H1 (cell line): ENCODE results near the gene CLDN15. TPM values are rescaled to one million over a fixed set of nuclear protein-coding genes. Genes with fewer than 3 reads are reported as not detected.

Experiments
- CTCF ChIA-PET: fragments of 300-600 bp; sonication (Branson Sonifier 250); formaldehyde crosslinking; loops from one replicate; lab custom pipeline; 2021; ENCODE audit not compliant: partially characterized antibody; lab: Charles Lee
- POLR2A ChIA-PET: fragments of 300-600 bp; sonication (Branson Sonifier 250); formaldehyde crosslinking; loops from one replicate; lab custom pipeline; 2021; ENCODE audit warnings: inconsistent platforms; ENCODE audit not compliant: partially characterized antibody; lab: Charles Lee
- DNase-seq, 2 experiments: peaks; one replicate each; pipeline versions ENCODE4 v3.0.0 to v3.0.0-alpha.2; 2010 to 2022; ENCODE audit warnings: low spot score in 2 of 2, low read depth in 1 of 2, mixed read lengths in 1 of 2
- FAIRE-seq: peaks from 2 replicates; lab custom pipeline; 2011; peaks lifted over from hg19 to GRCh38; lab: Jason Lieb, UNC
- H2AFZ ChIP-seq: 2 replicates; pipeline ENCODE4 v1.8.1; 2012; ENCODE audit warnings: low read length, inconsistent platforms
- H2AK5ac ChIP-seq: 2 replicates; pipeline ENCODE4 v1.6.1; 2013; ENCODE audit warnings: low read depth, low read length
- H2BK120ac ChIP-seq: replicated peaks from 2 replicates; pipeline ENCODE3; 2013; ENCODE audit warnings: low read depth, low read length, inconsistent platforms
- H2BK12ac ChIP-seq: 2 replicates; pipeline ENCODE4 v1.6.1; 2013; ENCODE audit warnings: low read depth, low read length
- H2BK15ac ChIP-seq: 2 replicates; pipeline ENCODE4 v1.6.1; 2013; ENCODE audit warnings: low read length
- H2BK20ac ChIP-seq: 2 replicates; pipeline ENCODE4 v1.6.1; 2013; ENCODE audit warnings: low read length
- H2BK5ac ChIP-seq: 2 replicates; pipeline ENCODE4 v1.6.1; 2013; ENCODE audit warnings: low read depth, low read length
- H3K14ac ChIP-seq: 2 replicates; pipeline ENCODE4 v1.6.1; 2013; ENCODE audit warnings: inconsistent platforms; ENCODE audit not compliant: insufficient read length
- H3K18ac ChIP-seq: 2 replicates; pipeline ENCODE4 v1.6.1; 2013; ENCODE audit warnings: low read length; ENCODE audit errors: extremely low read depth
- H3K23ac ChIP-seq: 2 replicates; pipeline ENCODE4 v1.6.1; 2013; ENCODE audit warnings: inconsistent platforms; ENCODE audit not compliant: insufficient read length
- H3K23me2 ChIP-seq: 2 replicates; pipeline ENCODE4 v1.6.1; 2013; ENCODE audit warnings: low read depth, low read length
- H3K27ac ChIP-seq: 2 replicates; pipeline ENCODE4 v1.6.1; 2011; ENCODE audit warnings: low read depth, low read length, inconsistent platforms
- H3K27me3 ChIP-seq, 4 experiments: replicated peaks in 1 of 4; 1 replicate in 1 of 4; 2 replicates in 3 of 4; pipeline versions ENCODE4 v1.6.1 to v1.8.1; 2011 to 2013; ENCODE audit warnings: low read length in 3 of 4, mild to moderate bottlenecking in 3 of 4, inconsistent platforms in 2 of 4, mixed read lengths in 2 of 4, moderate library complexity in 1 of 4; ENCODE audit not compliant: control insufficient read depth in 3 of 4, insufficient read depth in 3 of 4; ENCODE audit errors: extremely low read depth in 1 of 4
- H3K36me3 ChIP-seq, 4 experiments: 2 replicates each; pipeline versions ENCODE4 v1.6.1 to v1.8.1; 2011 to 2013; ENCODE audit warnings: mild to moderate bottlenecking in 4 of 4, low read length in 3 of 4, moderate library complexity in 2 of 4, control low read depth in 1 of 4, inconsistent platforms in 1 of 4; ENCODE audit not compliant: insufficient read depth in 4 of 4, control insufficient read depth in 2 of 4
- H3K4ac ChIP-seq: replicated peaks from 2 replicates; pipeline ENCODE3; 2013; ENCODE audit warnings: low read length, low read depth, mixed read lengths, inconsistent platforms; ENCODE audit not compliant: insufficient read length
- H3K4me1 ChIP-seq, 4 experiments: replicated peaks in 1 of 4; 1 replicate in 1 of 4; 2 replicates in 3 of 4; pipeline versions ENCODE4 v1.6.1 to v1.8.1; 2011 to 2013; ENCODE audit warnings: low read length in 3 of 4, inconsistent platforms in 2 of 4, mixed read lengths in 1 of 4; ENCODE audit not compliant: insufficient read depth in 4 of 4, control insufficient read depth in 3 of 4
- H3K4me2 ChIP-seq, 2 experiments: 2 replicates each; pipeline versions ENCODE4 v1.6.1 to v1.8.1; 2011 to 2013; ENCODE audit warnings: low read depth in 2 of 2, low read length in 2 of 2, control low read depth in 1 of 2, inconsistent platforms in 1 of 2, mild to moderate bottlenecking in 1 of 2; ENCODE audit not compliant: insufficient read depth in 1 of 2
- H3K4me3 ChIP-seq, 4 experiments: fragments of 200-600, 300-600 bp in 1 of 4; sonication (generic), shearing (Covaris generic), sonication (Bioruptor Twin) in 1 of 4; 2 replicates each; pipeline versions ENCODE4 v1.5.1 to v1.8.1; 2011 to 2016; ENCODE audit warnings: low read length in 4 of 4, low read depth in 3 of 4, control low read depth in 2 of 4, inconsistent platforms in 2 of 4, mild to moderate bottlenecking in 2 of 4, mixed read lengths in 1 of 4, moderate library complexity in 1 of 4; ENCODE audit not compliant: insufficient read depth in 2 of 4; ENCODE audit errors: extremely low read depth in 1 of 4
- H3K56ac ChIP-seq: replicated peaks from 2 replicates; pipeline ENCODE3; 2013; ENCODE audit warnings: low read depth, mild to moderate bottlenecking, mixed read lengths, low read length, inconsistent platforms; ENCODE audit not compliant: insufficient read length
- H3K79me1 ChIP-seq: 2 replicates; pipeline ENCODE4 v1.6.1; 2013; ENCODE audit warnings: low read depth, low read length, control low read depth
- H3K79me2 ChIP-seq, 2 experiments: 2 replicates each; pipeline versions ENCODE4 v1.6.1 to v1.8.1; 2012 to 2013; ENCODE audit warnings: low read length in 2 of 2, mild to moderate bottlenecking in 2 of 2, inconsistent platforms in 1 of 2; ENCODE audit not compliant: insufficient read depth in 2 of 2, control insufficient read depth in 1 of 2
- H3K9ac ChIP-seq, 4 experiments: replicated peaks in 1 of 4; 1 replicate in 1 of 4; 2 replicates in 3 of 4; pipeline versions ENCODE4 v1.6.1 to v1.8.1; 2011 to 2013; ENCODE audit warnings: low read depth in 3 of 4, low read length in 3 of 4, control low read depth in 2 of 4, mild to moderate bottlenecking in 2 of 4, moderate library complexity in 2 of 4, inconsistent platforms in 1 of 4; ENCODE audit errors: extremely low read depth in 1 of 4
- H3K9me3 ChIP-seq, 2 experiments: 2 replicates each; pipeline versions ENCODE4 v1.6.1 to v1.8.1; 2012 to 2013; ENCODE audit warnings: mild to moderate bottlenecking in 2 of 2, moderate library complexity in 2 of 2, control low read depth in 1 of 2, inconsistent platforms in 1 of 2, low read depth in 1 of 2, low read length in 1 of 2, mixed read lengths in 1 of 2; ENCODE audit not compliant: insufficient read depth in 2 of 2
- H4K20me1 ChIP-seq, 2 experiments: replicated peaks in 1 of 2; 2 replicates each; pipeline versions ENCODE3 to v1.8.1; 2011 to 2013; ENCODE audit warnings: inconsistent platforms in 2 of 2, low read length in 2 of 2, mild to moderate bottlenecking in 1 of 2; ENCODE audit not compliant: insufficient read depth in 2 of 2, control insufficient read depth in 1 of 2
- H4K5ac ChIP-seq: 2 replicates; pipeline ENCODE4 v1.6.1; 2013; ENCODE audit warnings: low read length, low read depth, mixed read lengths, inconsistent platforms; ENCODE audit not compliant: insufficient read length
- H4K8ac ChIP-seq: 2 replicates; pipeline ENCODE4 v1.8.0; 2013; ENCODE audit warnings: mild to moderate bottlenecking, moderate library complexity, low read length, inconsistent platforms; ENCODE audit not compliant: insufficient read depth; ENCODE audit errors: extremely low read depth
- H4K91ac ChIP-seq: replicated peaks from 2 replicates; pipeline ENCODE3; 2013; ENCODE audit warnings: low read length, mixed read lengths, inconsistent platforms; ENCODE audit not compliant: insufficient read length
- CBX5 ChIP-seq: fragments of 300-800, 300-1000 bp; sonication (generic); IDR thresholded peaks from 2 replicates; pipeline ENCODE4 v1.7.1; 2016; ENCODE audit warnings: antibody characterized with exemption, low read length, low read depth
- E2F6 ChIP-seq: IDR thresholded peaks from 2 replicates; pipeline ENCODE4 v1.6.1; 2012; ENCODE audit warnings: inconsistent platforms
- HDAC2 ChIP-seq, 2 experiments: fragments of 300-600 bp in 1 of 2; sonication (generic) in 1 of 2; IDR thresholded peaks; 2 replicates each; pipeline ENCODE4 v1.6.1; 2011 to 2012; ENCODE audit warnings: low read depth in 2 of 2, low read length in 2 of 2, mild to moderate bottlenecking in 2 of 2, moderate library complexity in 2 of 2, borderline replicate concordance in 1 of 2, inconsistent platforms in 1 of 2
- MAX ChIP-seq: IDR thresholded peaks from 2 replicates; pipeline ENCODE4 v1.6.1; 2012; ENCODE audit warnings: inconsistent platforms
- NANOG ChIP-seq: IDR thresholded peaks from 2 replicates; pipeline ENCODE4 v1.6.1; 2011; ENCODE audit warnings: low read length, low read depth, mild to moderate bottlenecking, inconsistent platforms; ENCODE audit not compliant: insufficient read depth, poor library complexity, severe bottlenecking
- WGBS, 2 experiments: shearing (Covaris generic) in 1 of 2; methylation state at CpG; one replicate each; pipeline versions ENCODE4 v1.1.6 to v1.1.7; 2013 to 2015; ENCODE audit warnings: low lambda C conversion rate in 2 of 2, mixed read lengths in 2 of 2, inconsistent platforms in 1 of 2, low coverage in 1 of 2, missing lambda C conversion rate in 1 of 2; ENCODE audit not compliant: insufficient replicate concordance in 2 of 2, insufficient coverage in 1 of 2, insufficient read length in 1 of 2; ENCODE audit errors: extremely low coverage in 1 of 2, missing lambda C conversion rate in 1 of 2; 5-methylcytosine and 5-hydroxymethylcytosine counted together
- polyA plus RNA-seq, 7 experiments: library from polyadenylated mRNA; depleted of rRNA in 3 of 7; stranded (reverse) in 5 of 7; unstranded in 2 of 7; fragments of >200 nt in 5 of 7; fragments of 200-250 nt in 2 of 7; gene quantifications; 1 replicate in 5 of 7; 2 replicates in 1 of 7; 4 replicates in 1 of 7; pipeline versions ENCODE4 v1.2.1 to v1.2.3, GENCODE V29; 2011 to 2013; ENCODE audit warnings: missing spikeins in 2 of 7, mixed read lengths in 2 of 7
- total RNA-seq: library from RNA; stranded (reverse); fragmentation: NEBNext Ultra II Directional; extraction: Animal tissue kit (Norgen Biotek cat#: 25700); gene quantifications from 2 replicates; pipeline ENCODE4 v1.2.1, GENCODE V29; 2021

The CLDN15 gene
- total and polyA plus RNA-seq, 2 of the 8 experiments (the other 6 are each of a cell fraction or from before 2014, with no cell fraction given), result 5.5 to 7.6 TPM

- Histone ChIP-seq H3K36me3 (peaks cover 0 to 4% (median 0%) of the 10 kb centered on the region in 4 experiments; a peak in 3 of 8 replicates), H4K8ac (no peak overlapping the region), H2BK20ac (0 out of 2 replicates have a peak overlapping the region, but pooled peaks have one; percentile 32), H3K27me3 (no peaks in the 10 kb centered on the region), H3K23ac (no peak overlapping the region), H3K9ac (peak overlapping the region in 1 of 4 experiments; percentile 26; a peak in 3 of 7 replicates), H2BK5ac (no peak overlapping the region; the same call in 1 of the 2 replicates), H2AK5ac (no peak overlapping the region), H2AFZ (no peak overlapping the region), H3K56ac (no peak overlapping the region), H3K18ac (no peak overlapping the region), H2BK120ac (peak overlapping the region; percentile 72), H4K91ac (peak overlapping the region; percentile 44), H3K4ac (no peak overlapping the region), H3K4me2 (peak overlapping the region; percentile 86 to 89), H3K79me1 (peaks cover 2% of the 10 kb centered on the region; the same call in 1 of the 2 replicates), H4K5ac (peak overlapping the region; percentile 44), H4K20me1 (peaks cover 0 to 2% of the 10 kb centered on the region in 2 experiments), H3K14ac (no peak overlapping the region), H3K4me3 (peak overlapping the region; percentile 74 to 83 (median 78)), H3K4me1 (peaks cover 0 to 10% (median 7%) of the 10 kb centered on the region in 4 experiments; a peak in 5 of 7 replicates), H3K23me2 (peaks cover 17% of the 10 kb centered on the region), H2BK12ac (0 out of 2 replicates have a peak overlapping the region, but pooled peaks have one; percentile 39), H3K27ac (no peak overlapping the region), H3K9me3 (no peaks in the 10 kb centered on the region), H2BK15ac (no peak overlapping the region), H3K79me2 (0 out of 4 replicates have a peak, but pooled peaks cover 0 to 6% of the 10 kb centered on the region in 2 experiments)
- ChIA-PET CTCF (interaction anchor here (0.6 to 9.0 kb wide), 5 partner anchors 19 to 1215 kb away, joined by 3 to 79 read pairs (median 33); partner anchors contain the start of genes CLDN15 and FIS1), POLR2A (interaction anchor here (0.9 to 3.4 kb wide), 9 partner anchors 9 to 32 kb away, joined by 3 to 28 read pairs (median 6); partner anchors contain the start of genes CLDN15 and FIS1)
- peak; percentile 94 for TF ChIP-seq E2F6
- no peak for TF ChIP-seq CBX5
- TF ChIP-seq HDAC2 (IDR thresholded peaks at IDR 0.05; ENCODE audit: borderline replicate concordance in 1 of 2, low read depth in 2 of 2, low read length in 2 of 2), result 0 out of 4 replicates have a peak, but pooled peaks of 1 of the 2 experiments have one; percentile 3
- peak; percentile 81; the same call in 1 of the 2 replicates for TF ChIP-seq MAX
- no peak for TF ChIP-seq NANOG
- DNase-seq (no peak), FAIRE-seq (no peak)
- WGBS, 2 experiments, result 73% methylated on average over 30 of the region's 31 CpGs; no CpG with 5 or more reads in 1 of the 2 experiments
These were observed 21.4 kb downstream of the CLDN15 start for GRCh38 chr7:101216001-101216859.
